ENCODE data around the gene GRM5.

DNA sequence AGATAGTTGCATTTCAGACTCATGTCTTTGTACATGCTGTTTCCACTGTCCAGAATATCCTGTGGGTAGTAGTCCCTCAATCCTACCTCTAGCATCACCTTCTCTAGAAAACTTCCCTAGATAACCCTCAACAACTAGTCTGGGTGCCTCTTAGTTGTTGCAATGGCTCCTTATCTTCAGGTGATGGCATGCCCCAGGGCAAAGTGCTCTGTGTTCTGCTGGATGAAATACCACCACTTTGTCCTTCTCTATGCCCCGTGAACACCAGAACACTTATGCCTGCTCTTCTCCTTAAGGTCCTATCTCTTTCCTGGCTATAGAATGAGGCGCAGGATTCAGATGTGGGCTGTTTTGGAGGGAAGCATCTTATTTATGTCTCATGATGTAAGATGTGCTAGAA, 569.9 kb downstream of the GRM5 start:
- TF ChIP-seq, protein P1, sequence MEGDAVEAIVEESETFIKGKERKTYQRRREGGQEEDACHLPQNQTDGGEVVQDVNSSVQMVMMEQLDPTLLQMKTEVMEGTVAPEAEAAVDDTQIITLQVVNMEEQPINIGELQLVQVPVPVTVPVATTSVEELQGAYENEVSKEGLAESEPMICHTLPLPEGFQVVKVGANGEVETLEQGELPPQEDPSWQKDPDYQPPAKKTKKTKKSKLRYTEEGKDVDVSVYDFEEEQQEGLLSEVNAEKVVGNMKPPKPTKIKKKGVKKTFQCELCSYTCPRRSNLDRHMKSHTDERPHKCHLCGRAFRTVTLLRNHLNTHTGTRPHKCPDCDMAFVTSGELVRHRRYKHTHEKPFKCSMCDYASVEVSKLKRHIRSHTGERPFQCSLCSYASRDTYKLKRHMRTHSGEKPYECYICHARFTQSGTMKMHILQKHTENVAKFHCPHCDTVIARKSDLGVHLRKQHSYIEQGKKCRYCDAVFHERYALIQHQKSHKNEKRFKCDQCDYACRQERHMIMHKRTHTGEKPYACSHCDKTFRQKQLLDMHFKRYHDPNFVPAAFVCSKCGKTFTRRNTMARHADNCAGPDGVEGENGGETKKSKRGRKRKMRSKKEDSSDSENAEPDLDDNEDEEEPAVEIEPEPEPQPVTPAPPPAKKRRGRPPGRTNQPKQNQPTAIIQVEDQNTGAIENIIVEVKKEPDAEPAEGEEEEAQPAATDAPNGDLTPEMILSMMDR (conservative IDR thresholded peaks at IDR 0.05), result no peak
- TF ChIP-seq EZH2 (IDR thresholded peaks at IDR 0.05; ENCODE audit: low read depth), result no peak

All from PC-9 (cell line).